GM18517 (cell line): ENCODE results near the gene OR5A2.
"Not testable (repeated sequence)": the region's sequence is repeated elsewhere in the genome, so short reads cannot be mapped to it uniquely, and the experiment has no call there.

ENCODE experiments used
- ATAC-seq: cut with Tn5 transposase; IDR thresholded peaks from one replicate; pipeline ENCODE4 v1.9.1; 2021; ENCODE audit warnings: mild to moderate bottlenecking, moderate library complexity; ENCODE audit not compliant: unreplicated experiment

The OR5A2 gene

DNA sequence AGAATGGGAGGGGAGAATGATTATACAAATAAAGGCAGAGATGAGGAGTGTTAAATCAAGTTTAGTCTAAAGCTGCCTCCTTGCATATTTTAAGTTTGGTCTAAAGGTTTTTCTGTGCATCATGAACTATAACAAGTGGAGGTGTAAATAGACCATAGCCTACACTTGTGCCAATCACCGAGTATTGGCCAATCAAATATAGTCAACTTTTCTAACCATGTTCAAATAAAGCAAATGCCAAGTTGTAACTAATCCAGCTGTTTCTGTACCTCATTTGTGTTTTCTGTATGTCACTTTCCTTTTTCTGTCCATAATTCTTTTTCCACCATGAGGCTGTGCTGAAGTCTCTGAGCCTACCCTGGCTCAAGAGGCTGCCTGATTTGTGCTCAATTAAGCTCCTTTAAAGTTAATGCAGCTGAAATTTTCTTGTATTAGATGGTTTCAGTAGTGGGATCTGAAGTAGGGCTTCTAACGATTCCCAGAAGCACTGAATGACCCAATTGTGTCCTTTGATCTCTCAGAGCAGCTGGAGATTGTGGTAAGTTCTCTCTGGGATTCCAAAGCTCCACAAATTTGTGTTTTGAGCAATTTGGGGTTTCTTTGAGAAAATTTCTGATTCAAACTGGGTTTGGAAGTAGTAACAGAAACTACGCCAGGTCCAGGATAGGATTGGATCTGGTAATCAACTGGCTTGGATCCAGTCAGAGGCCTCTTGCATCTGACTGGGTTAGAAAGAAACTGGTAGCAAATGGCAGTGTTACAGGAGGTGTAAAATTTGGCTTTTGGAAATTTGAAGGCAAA, 25.6 kb downstream of the OR5A2 start:
- no peak for ATAC-seq

DNA sequence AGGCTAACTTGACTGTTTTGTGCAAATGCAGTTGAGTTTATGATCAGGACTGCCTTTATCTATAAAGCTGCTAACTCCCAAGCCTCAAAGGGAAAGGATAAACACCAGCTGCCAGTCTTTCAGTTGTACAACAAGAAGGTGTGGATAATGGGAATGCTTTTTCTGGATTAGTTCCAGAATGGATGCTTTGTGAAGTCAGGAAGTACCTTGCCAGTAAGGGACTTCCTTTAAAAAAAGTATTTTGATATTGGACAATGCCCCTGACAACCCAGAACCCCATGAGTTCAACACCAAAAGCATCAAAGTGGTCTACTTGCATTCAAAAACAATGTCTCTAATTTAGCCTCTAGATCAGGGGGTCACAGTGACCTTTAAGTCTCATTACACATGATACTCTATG, 32.0 kb downstream of the OR5A2 start:
- no peak for ATAC-seq

DNA sequence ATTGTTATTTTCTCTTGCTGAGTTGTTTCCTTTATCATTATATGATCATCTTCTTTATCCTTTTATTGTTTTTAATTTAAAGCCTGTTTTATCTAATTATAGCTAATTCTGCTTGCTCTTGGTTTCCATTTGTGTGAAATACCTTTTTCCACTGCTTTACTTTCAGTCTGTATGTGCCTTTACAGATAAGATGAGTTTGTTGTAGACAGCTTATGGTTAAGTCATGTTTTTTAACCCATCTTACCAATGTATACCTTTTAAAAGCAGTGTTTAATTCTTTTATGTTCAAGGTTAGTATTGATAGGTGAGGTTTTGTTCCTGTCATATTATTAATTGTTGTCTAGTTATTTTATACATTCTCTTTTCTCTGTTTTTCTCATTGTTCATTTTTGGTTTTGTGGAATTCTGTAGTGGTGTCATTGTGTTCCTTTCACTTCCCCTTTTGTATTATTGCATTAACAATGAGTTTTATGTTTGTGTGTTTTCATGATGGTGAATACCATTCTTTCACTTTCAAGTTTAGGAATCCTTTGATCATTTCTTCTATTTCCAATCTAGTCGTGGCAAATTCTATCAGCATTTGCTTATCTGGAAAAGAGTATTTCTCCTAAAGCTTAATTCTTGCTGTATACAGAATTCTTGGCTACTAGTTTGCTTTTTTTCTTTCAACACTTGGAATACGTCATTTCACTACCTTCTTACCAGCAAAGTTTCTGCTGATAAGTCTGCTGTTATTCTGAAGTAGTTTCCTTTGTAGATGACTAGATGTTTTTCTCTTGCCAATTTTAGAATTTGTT, 45.8 kb downstream of the OR5A2 start:
- ATAC-seq, result peak; percentile 99

DNA sequence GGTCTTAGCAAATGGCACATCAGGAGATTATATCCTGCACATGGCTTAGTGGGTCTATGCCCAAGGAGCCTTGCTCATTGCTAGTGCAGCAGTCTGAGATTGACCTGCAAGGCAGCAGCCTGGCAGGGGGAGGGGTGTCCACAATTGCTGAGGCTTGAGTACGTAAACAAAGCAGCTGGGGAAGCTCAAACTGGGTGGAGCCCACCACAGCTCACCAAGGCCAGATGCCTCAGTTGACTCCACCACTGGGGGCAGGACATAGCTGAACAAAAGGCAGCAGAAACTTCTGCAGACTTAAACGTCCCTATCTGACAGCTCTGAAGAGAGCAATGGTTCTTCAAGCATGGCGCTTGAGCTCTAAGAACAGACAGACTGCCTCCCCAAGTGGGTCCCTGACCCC, 53.9 kb downstream of the OR5A2 start:
- ATAC-seq, result not testable (repeated sequence)

DNA sequence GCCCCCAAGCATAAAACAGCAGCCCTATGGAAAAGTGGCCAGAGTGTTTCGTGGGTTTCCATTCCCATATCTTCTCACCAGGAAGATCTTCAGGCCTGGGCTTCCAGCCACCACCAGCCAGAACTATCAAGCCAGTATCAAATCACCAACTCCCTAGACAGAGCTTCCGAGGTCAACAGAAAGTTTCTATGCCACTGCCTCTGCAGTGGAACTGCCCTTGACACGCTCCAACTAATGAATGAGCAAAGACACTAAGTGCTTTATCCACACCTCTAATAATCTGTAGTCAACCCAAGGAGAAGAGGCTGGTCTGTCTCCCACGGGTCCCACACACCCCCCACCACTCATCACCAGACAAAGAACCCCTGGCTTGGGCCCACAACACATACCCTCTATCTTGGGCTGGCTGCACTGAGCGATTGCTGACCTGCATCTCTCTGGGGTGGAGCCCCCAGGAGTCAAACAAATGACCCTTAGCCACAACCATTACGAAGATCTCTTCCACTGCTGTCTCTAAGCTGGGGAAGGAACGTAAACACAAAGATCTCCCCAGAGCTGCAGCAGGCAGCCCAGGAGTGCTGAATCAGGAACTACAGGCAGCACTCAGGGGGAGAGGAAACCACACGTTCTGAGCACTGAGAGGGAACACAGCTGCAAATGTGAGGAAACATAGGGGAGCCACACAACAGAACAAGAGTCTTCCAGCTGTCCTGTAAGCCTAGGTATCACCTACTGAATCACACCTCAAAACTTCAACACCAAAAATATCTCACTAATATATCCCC, 57.8 kb downstream of the OR5A2 start:
- ATAC-seq, result no peak
